Measurements from ENCODE around the gene HMGB4.

GRCh38 chr1:33867684-33868083 lies 3.8 kb downstream of the HMGB4 start:
- no peak for TF ChIP-seq POLR2AphosphoS5 (IDR thresholded peaks at IDR 0.05; ENCODE audit: low read depth, low read length)
- no peak for TF ChIP-seq CTCF (IDR thresholded peaks at IDR 0.05)
- TF ChIP-seq REST (IDR thresholded peaks at IDR 0.05; ENCODE audit: insufficient read depth in 1 of 2, low read depth in 2 of 2, low read length in 1 of 2): no peak
- TF ChIP-seq TCF7L2 (IDR thresholded peaks at IDR 0.05; ENCODE audit: low read depth, low read length): no peak
- no peak for TF ChIP-seq SIN3A (IDR thresholded peaks at IDR 0.05; ENCODE audit: borderline replicate concordance, insufficient read depth, low read depth, low read length)
